Neural progenitor cell (in vitro differentiated cells): Measurements from ENCODE around the gene ANO1. TPM values are rescaled to one million over a fixed set of nuclear protein-coding genes. Genes with fewer than 3 reads are reported as not detected.

Experiments
- DNase-seq: peaks from one replicate; pipeline ENCODE4 v3.0.0-alpha.2; 2016; ENCODE audit warnings: low spot score
- H2AFZ ChIP-seq: fragments of 200-600 bp; sonication (generic); replicated peaks from 2 replicates; pipeline ENCODE4 v1.6.1; 2016; ENCODE audit warnings: antibody characterized with exemption
- H3F3A ChIP-seq: fragments of 200-600 bp; sonication (generic); 2 replicates; pipeline ENCODE4 v1.6.1; 2016; ENCODE audit warnings: antibody characterized with exemption, low read depth
- H3K27ac ChIP-seq: fragments of 200-600 bp; sonication (generic); 2 replicates; pipeline ENCODE4 v1.5.1; 2016; ENCODE audit warnings: mild to moderate bottlenecking
- H3K27me3 ChIP-seq: fragments of 200-600 bp; sonication (generic); 2 replicates; pipeline ENCODE4 v1.6.1; 2016; ENCODE audit warnings: mild to moderate bottlenecking, moderate library complexity
- H3K36me3 ChIP-seq: fragments of 200-600 bp; sonication (generic); 2 replicates; pipeline ENCODE4 v1.5.1; 2016
- H3K4me1 ChIP-seq: fragments of 200-600 bp; sonication (generic); 2 replicates; pipeline ENCODE4 v1.6.1; 2016; ENCODE audit warnings: mixed run types
- H3K4me2 ChIP-seq: fragments of 200-600 bp; sonication (generic); 2 replicates; pipeline ENCODE4 v1.6.1; 2016
- H3K4me3 ChIP-seq: fragments of 200-600 bp; sonication (generic); 2 replicates; pipeline ENCODE4 v1.5.1; 2016
- H3K79me2 ChIP-seq: fragments of 200-600 bp; sonication (generic); 2 replicates; pipeline ENCODE4 v1.6.1; 2016; ENCODE audit warnings: low read depth
- H3K9ac ChIP-seq: fragments of 200-600 bp; sonication (generic); 2 replicates; pipeline ENCODE4 v1.6.1; 2016
- H3K9me3 ChIP-seq: fragments of 200-600 bp; sonication (generic); 2 replicates; pipeline ENCODE4 v1.5.1; 2016; ENCODE audit warnings: low read depth
- H4K20me1 ChIP-seq: fragments of 200-600 bp; sonication (generic); 2 replicates; pipeline ENCODE4 v1.6.1; 2016; ENCODE audit warnings: low read depth
- H3K27ac Mint-ChIP-seq: 3 replicates; pipeline ENCODE4 v1.8.0; 2021; ENCODE audit warnings: mixed read lengths
- H3K27me3 Mint-ChIP-seq: 2 replicates; pipeline ENCODE4 v1.8.0; 2022; ENCODE audit warnings: low read depth, mild to moderate bottlenecking, inconsistent platforms, moderate library complexity, mixed read lengths; ENCODE audit not compliant: insufficient read depth
- H3K36me3 Mint-ChIP-seq: 3 replicates; pipeline ENCODE4 v1.8.0; 2021; ENCODE audit warnings: mixed read lengths
- H3K4me1 Mint-ChIP-seq: 3 replicates; pipeline ENCODE4 v1.8.0; 2021; ENCODE audit warnings: mixed read lengths
- H3K4me3 Mint-ChIP-seq: 3 replicates; pipeline ENCODE4 v1.8.0; 2021; ENCODE audit warnings: mild to moderate bottlenecking, moderate library complexity, mixed read lengths
- H3K9me3 Mint-ChIP-seq: 3 replicates; pipeline ENCODE4 v1.8.0; 2020; ENCODE audit warnings: mixed read lengths
- CTCF ChIP-seq: fragments of 200-600 bp; sonication (generic); IDR thresholded peaks from 2 replicates; pipeline ENCODE4 v1.5.1; 2017; ENCODE audit warnings: antibody characterized with exemption, mild to moderate bottlenecking
- EZH2 ChIP-seq: fragments of 200-600 bp; sonication (generic); IDR thresholded peaks from 2 replicates; pipeline ENCODE4 v1.6.1; 2017; ENCODE audit warnings: antibody characterized with exemption, mild to moderate bottlenecking, moderate library complexity
- EZH2phosphoT487 ChIP-seq: fragments of 200-600 bp; sonication (generic); IDR thresholded peaks from 2 replicates; pipeline ENCODE4 v1.6.1; 2017; ENCODE audit warnings: antibody characterized with exemption
- total RNA-seq: library from RNA; depleted of rRNA; stranded (reverse); fragments of >200 nt; gene quantifications from 2 replicates; pipeline ENCODE4 v1.2.3, GENCODE V29; 2015; ENCODE audit warnings: low replicate concordance

ANO1 gene
- total RNA-seq, 1 donor from 2014 or later: not detected

GRCh38 chr11:70077411-70078094 lies 564 bp upstream of the ANO1 start:
- Histone ChIP-seq H4K20me1 (peaks cover 22% of the 10 kb centered on the region), H3K27ac (no peak overlapping the region), H3K27me3 (peaks cover 100% of the 10 kb centered on the region), H3K79me2 (no peaks in the 10 kb centered on the region), H3K9me3 (no peaks in the 10 kb centered on the region), H3F3A (no peaks in the 10 kb centered on the region), H3K4me1 (peaks cover 12% of the 10 kb centered on the region), H3K9ac (no peak overlapping the region), H3K4me2 (peak overlapping the region; percentile 47), H2AFZ (no peak overlapping the region), H3K36me3 (no peaks in the 10 kb centered on the region), H3K4me3 (peak overlapping the region; percentile 20)
- Mint-ChIP-seq H3K9me3 (no peaks in the 10 kb centered on the region), H3K36me3 (no peaks in the 10 kb centered on the region), H3K27ac (no peak overlapping the region), H3K4me1 (peaks cover 14% of the 10 kb centered on the region), H3K27me3 (peaks cover 75% of the 10 kb centered on the region), H3K4me3 (peak overlapping the region; percentile 67)
- DNase-seq: no peak
- TF ChIP-seq EZH2 (peak; percentile 91), EZH2phosphoT487 (no peak)

- Mint-ChIP-seq H3K36me3 (no peaks in the 10 kb centered on the region), H3K27me3 (peaks cover 73% of the 10 kb centered on the region), H3K27ac (no peak overlapping the region), H3K4me3 (peak overlapping the region; percentile 38), H3K4me1 (peaks cover 5% of the 10 kb centered on the region), H3K9me3 (no peaks in the 10 kb centered on the region)
- no peaks in the 10 kb centered on the region for H3K79me2 ChIP-seq
- no peaks in the 10 kb centered on the region for H3F3A ChIP-seq
- H2AFZ ChIP-seq: no peak overlapping the region
- no peaks in the 10 kb centered on the region for H3K9me3 ChIP-seq
- peak overlapping the region; percentile 38 for H3K4me3 ChIP-seq
- peak; percentile 36 for DNase-seq
- no peaks in the 10 kb centered on the region for H3K36me3 ChIP-seq
- no peaks in the 10 kb centered on the region for H3K4me1 ChIP-seq
- peaks cover 86% of the 10 kb centered on the region for H3K27me3 ChIP-seq
- H3K9ac ChIP-seq: no peak overlapping the region
- H3K4me2 ChIP-seq: peak overlapping the region; percentile 77
- peaks cover 22% of the 10 kb centered on the region for H4K20me1 ChIP-seq
- H3K27ac ChIP-seq: no peak overlapping the region
- TF ChIP-seq CTCF (no peak), EZH2phosphoT487 (peak; percentile 67), EZH2 (peak; percentile 62)
Measured at GRCh38 chr11:70078781-70079616, 882 bp downstream of the ANO1 start.

GRCh38 chr11:70079691-70080090 lies 1.6 kb downstream of the ANO1 start:
- H3K4me3 ChIP-seq: no peak overlapping the region
- DNase-seq: no peak
- no peaks in the 10 kb centered on the region for H3K79me2 ChIP-seq
- H3K9ac ChIP-seq: no peak overlapping the region
- no peak overlapping the region for H3K27ac ChIP-seq
- Mint-ChIP-seq H3K27ac (no peak overlapping the region), H3K4me1 (peaks cover 4% of the 10 kb centered on the region), H3K9me3 (no peaks in the 10 kb centered on the region), H3K27me3 (peaks cover 68% of the 10 kb centered on the region), H3K36me3 (no peaks in the 10 kb centered on the region), H3K4me3 (no peak overlapping the region)
- H3K4me2 ChIP-seq: no peak overlapping the region
- H3F3A ChIP-seq: no peaks in the 10 kb centered on the region
- no peaks in the 10 kb centered on the region for H3K4me1 ChIP-seq
- peaks cover 79% of the 10 kb centered on the region for H3K27me3 ChIP-seq
- no peak for TF ChIP-seq CTCF
- no peak for TF ChIP-seq EZH2phosphoT487
- TF ChIP-seq EZH2: no peak
- H2AFZ ChIP-seq: no peak overlapping the region
- no peaks in the 10 kb centered on the region for H3K9me3 ChIP-seq
- peaks cover 22% of the 10 kb centered on the region for H4K20me1 ChIP-seq
- H3K36me3 ChIP-seq: no peaks in the 10 kb centered on the region

- H3K4me1 Mint-ChIP-seq: peaks cover 4% of the 10 kb centered on the region
- no peaks in the 10 kb centered on the region for H3K9me3 Mint-ChIP-seq
- H3K4me1 ChIP-seq: no peaks in the 10 kb centered on the region
- no peak overlapping the region for H2AFZ ChIP-seq
- no peak overlapping the region for H3K4me2 ChIP-seq
- H3K27ac Mint-ChIP-seq: no peak overlapping the region
- no peaks in the 10 kb centered on the region for H3K9me3 ChIP-seq
- TF ChIP-seq CTCF: no peak
- no peak for TF ChIP-seq EZH2
- no peak for TF ChIP-seq EZH2phosphoT487
- H3K4me3 ChIP-seq: no peak overlapping the region
- H3K27me3 Mint-ChIP-seq: peaks cover 61% of the 10 kb centered on the region
- H3F3A ChIP-seq: no peaks in the 10 kb centered on the region
- no peaks in the 10 kb centered on the region for H3K36me3 ChIP-seq
- H4K20me1 ChIP-seq: peaks cover 22% of the 10 kb centered on the region
- no peaks in the 10 kb centered on the region for H3K79me2 ChIP-seq
- no peak for DNase-seq
- no peak overlapping the region for H3K27ac ChIP-seq
- no peak overlapping the region for H3K9ac ChIP-seq
- peaks cover 68% of the 10 kb centered on the region for H3K27me3 ChIP-seq
- no peak overlapping the region for H3K4me3 Mint-ChIP-seq
- no peaks in the 10 kb centered on the region for H3K36me3 Mint-ChIP-seq
Measured at GRCh38 chr11:70080763-70081162, 2.6 kb downstream of the ANO1 start.
